Measurements from ENCODE around the gene LEFTY1.

The LEFTY1 gene

GRCh38 chr1:225887030-225887314 lies 2.0 kb downstream of the LEFTY1 start:
- Histone ChIP-seq H3K27me3 (ENCODE audit: insufficient read depth, low read length, poor library complexity, severe bottlenecking) (no peaks in the 10 kb centered on the region), H2AFZ (ENCODE audit: low read length) (no peak overlapping the region), H4K20me1 (ENCODE audit: insufficient read depth, low read length, poor library complexity, severe bottlenecking) (no peaks in the 10 kb centered on the region), H3K9me2 (replicated peaks; ENCODE audit: low read depth, low read length) (no peaks in the 10 kb centered on the region), H3F3A (ENCODE audit: low read depth) (no peaks in the 10 kb centered on the region), H3K4me1 (ENCODE audit: insufficient read depth, low read length, poor library complexity, severe bottlenecking) (peaks cover 6% of the 10 kb centered on the region), H3K79me2 (ENCODE audit: insufficient read depth, low read length) (0 out of 2 replicates have a peak, but pooled peaks cover 1% of the 10 kb centered on the region), H3K9me3 (ENCODE audit: insufficient read depth, low read depth, low read length) (no peaks in the 10 kb centered on the region), H3K4me3 (ENCODE audit: low read length, poor library complexity, severe bottlenecking) (no peak overlapping the region), H3K9ac (ENCODE audit: low read depth, low read length, poor library complexity, severe bottlenecking) (no peak overlapping the region), H3K4me2 (ENCODE audit: low read depth, low read length, poor library complexity, severe bottlenecking) (no peak overlapping the region), H3K36me3 (ENCODE audit: insufficient read depth, low read length) (no peaks in the 10 kb centered on the region)
- TF ChIP-seq EZH2phosphoT487 (IDR thresholded peaks at IDR 0.05; ENCODE audit: borderline replicate concordance): no peak
- TF ChIP-seq, protein P1, sequence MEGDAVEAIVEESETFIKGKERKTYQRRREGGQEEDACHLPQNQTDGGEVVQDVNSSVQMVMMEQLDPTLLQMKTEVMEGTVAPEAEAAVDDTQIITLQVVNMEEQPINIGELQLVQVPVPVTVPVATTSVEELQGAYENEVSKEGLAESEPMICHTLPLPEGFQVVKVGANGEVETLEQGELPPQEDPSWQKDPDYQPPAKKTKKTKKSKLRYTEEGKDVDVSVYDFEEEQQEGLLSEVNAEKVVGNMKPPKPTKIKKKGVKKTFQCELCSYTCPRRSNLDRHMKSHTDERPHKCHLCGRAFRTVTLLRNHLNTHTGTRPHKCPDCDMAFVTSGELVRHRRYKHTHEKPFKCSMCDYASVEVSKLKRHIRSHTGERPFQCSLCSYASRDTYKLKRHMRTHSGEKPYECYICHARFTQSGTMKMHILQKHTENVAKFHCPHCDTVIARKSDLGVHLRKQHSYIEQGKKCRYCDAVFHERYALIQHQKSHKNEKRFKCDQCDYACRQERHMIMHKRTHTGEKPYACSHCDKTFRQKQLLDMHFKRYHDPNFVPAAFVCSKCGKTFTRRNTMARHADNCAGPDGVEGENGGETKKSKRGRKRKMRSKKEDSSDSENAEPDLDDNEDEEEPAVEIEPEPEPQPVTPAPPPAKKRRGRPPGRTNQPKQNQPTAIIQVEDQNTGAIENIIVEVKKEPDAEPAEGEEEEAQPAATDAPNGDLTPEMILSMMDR (conservative IDR thresholded peaks at IDR 0.05; ENCODE audit: low read length): no peak

DNA sequence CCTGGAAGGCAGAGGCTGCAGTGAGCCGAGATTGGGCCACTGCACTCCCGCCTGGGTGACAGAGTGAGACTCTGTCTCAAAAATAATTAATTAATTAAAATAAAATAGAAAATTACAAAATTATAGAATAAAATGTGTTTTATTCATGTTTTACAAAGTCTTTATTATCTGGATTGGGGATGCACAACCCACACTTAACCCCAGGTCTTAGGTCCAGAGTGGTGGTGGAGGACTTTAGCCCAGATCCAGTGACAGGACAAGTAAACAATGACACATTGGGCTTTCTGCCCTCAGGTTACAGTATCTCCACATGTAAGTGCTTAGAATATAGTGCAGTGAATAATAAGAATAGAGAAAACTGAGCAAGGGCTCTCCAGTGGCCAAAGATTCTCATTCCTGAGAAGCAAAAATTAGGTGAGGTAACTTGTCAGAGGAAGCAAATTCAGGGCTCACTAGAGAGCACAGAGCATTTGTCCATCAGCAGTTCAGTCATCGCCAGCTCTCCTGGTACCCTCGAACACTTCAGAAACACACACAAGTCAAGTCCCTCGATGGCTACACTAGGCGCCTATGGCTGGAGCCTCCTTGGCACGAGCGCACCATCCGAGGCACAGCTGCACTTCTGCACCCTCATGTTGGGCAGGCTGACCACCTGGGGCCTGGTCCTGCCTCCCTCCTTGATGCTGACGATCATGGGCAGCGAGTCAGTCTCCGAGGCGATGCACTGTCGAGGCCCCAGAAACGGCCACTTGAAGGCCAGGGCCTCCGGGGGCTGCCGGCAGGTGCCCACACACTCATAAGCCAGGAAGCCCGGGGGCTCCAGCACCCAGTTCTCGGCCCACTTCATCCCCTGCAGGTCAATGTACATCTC lies 2.6 kb downstream of the LEFTY1 start:
- H3K4me2 ChIP-seq (ENCODE audit: low read depth, low read length, poor library complexity, severe bottlenecking): no peak overlapping the region
- H3K9me2 ChIP-seq (replicated peaks; ENCODE audit: low read depth, low read length): no peaks in the 10 kb centered on the region
- H4K20me1 ChIP-seq (ENCODE audit: insufficient read depth, low read length, poor library complexity, severe bottlenecking): no peaks in the 10 kb centered on the region
- no peaks in the 10 kb centered on the region for H3K27me3 ChIP-seq (ENCODE audit: insufficient read depth, low read length, poor library complexity, severe bottlenecking)
- H3K4me3 ChIP-seq (ENCODE audit: low read length, poor library complexity, severe bottlenecking): no peak overlapping the region
- H2AFZ ChIP-seq (ENCODE audit: low read length): no peak overlapping the region
- TF ChIP-seq, protein P1 (conservative IDR thresholded peaks at IDR 0.05; ENCODE audit: low read length): no peak
- no peak for TF ChIP-seq EZH2phosphoT487 (IDR thresholded peaks at IDR 0.05; ENCODE audit: borderline replicate concordance)
- H3K79me2 ChIP-seq (ENCODE audit: insufficient read depth, low read length): peaks cover 7% of the 10 kb centered on the region; the same call in 1 of the 2 replicates
- no peaks in the 10 kb centered on the region for H3K36me3 ChIP-seq (ENCODE audit: insufficient read depth, low read length)
- peaks cover 6% of the 10 kb centered on the region for H3K4me1 ChIP-seq (ENCODE audit: insufficient read depth, low read length, poor library complexity, severe bottlenecking)
- H3K9ac ChIP-seq (ENCODE audit: low read depth, low read length, poor library complexity, severe bottlenecking): no peak overlapping the region
- H3F3A ChIP-seq (ENCODE audit: low read depth): no peaks in the 10 kb centered on the region
- no peaks in the 10 kb centered on the region for H3K9me3 ChIP-seq (ENCODE audit: insufficient read depth, low read depth, low read length)

GRCh38 chr1:225885336-225885735 lies 3.6 kb downstream of the LEFTY1 start:
- Histone ChIP-seq H3K4me1 (ENCODE audit: insufficient read depth, low read length, poor library complexity, severe bottlenecking) (peaks cover 17% of the 10 kb centered on the region), H3K4me3 (ENCODE audit: low read length, poor library complexity, severe bottlenecking) (no peak overlapping the region), H3K9me2 (replicated peaks; ENCODE audit: low read depth, low read length) (no peaks in the 10 kb centered on the region), H3K9me3 (ENCODE audit: insufficient read depth, low read depth, low read length) (no peaks in the 10 kb centered on the region), H3K4me2 (ENCODE audit: low read depth, low read length, poor library complexity, severe bottlenecking) (no peak overlapping the region), H3K27me3 (ENCODE audit: insufficient read depth, low read length, poor library complexity, severe bottlenecking) (no peaks in the 10 kb centered on the region), H2AFZ (ENCODE audit: low read length) (no peak overlapping the region), H4K20me1 (ENCODE audit: insufficient read depth, low read length, poor library complexity, severe bottlenecking) (peaks cover 5% of the 10 kb centered on the region), H3K36me3 (ENCODE audit: insufficient read depth, low read length) (no peaks in the 10 kb centered on the region), H3F3A (ENCODE audit: low read depth) (no peaks in the 10 kb centered on the region; the same call in 1 of the 2 replicates), H3K9ac (ENCODE audit: low read depth, low read length, poor library complexity, severe bottlenecking) (no peak overlapping the region), H3K79me2 (ENCODE audit: insufficient read depth, low read length) (peaks cover 18% of the 10 kb centered on the region; the same call in 1 of the 2 replicates)
- no peak for TF ChIP-seq EZH2phosphoT487 (IDR thresholded peaks at IDR 0.05; ENCODE audit: borderline replicate concordance)

Data from Loucy (cell line).